Stimulated activated CD8-positive, alpha-beta memory T cell treated with anti-CD3 and anti-CD28 coated beads, Interleukin-4, amount 100 ng/mL, for 24 hours (primary cell): ENCODE data around the gene SLC12A7.
"Not testable (repeated sequence)": the region's sequence is repeated elsewhere in the genome, so short reads cannot be mapped to it uniquely, and the experiment has no call there.

Experiments
- DNase-seq: peaks from one replicate; pipeline ENCODE4 v3.0.0-alpha.2; 2020; ENCODE audit warnings: low read depth

The SLC12A7 gene

DNA sequence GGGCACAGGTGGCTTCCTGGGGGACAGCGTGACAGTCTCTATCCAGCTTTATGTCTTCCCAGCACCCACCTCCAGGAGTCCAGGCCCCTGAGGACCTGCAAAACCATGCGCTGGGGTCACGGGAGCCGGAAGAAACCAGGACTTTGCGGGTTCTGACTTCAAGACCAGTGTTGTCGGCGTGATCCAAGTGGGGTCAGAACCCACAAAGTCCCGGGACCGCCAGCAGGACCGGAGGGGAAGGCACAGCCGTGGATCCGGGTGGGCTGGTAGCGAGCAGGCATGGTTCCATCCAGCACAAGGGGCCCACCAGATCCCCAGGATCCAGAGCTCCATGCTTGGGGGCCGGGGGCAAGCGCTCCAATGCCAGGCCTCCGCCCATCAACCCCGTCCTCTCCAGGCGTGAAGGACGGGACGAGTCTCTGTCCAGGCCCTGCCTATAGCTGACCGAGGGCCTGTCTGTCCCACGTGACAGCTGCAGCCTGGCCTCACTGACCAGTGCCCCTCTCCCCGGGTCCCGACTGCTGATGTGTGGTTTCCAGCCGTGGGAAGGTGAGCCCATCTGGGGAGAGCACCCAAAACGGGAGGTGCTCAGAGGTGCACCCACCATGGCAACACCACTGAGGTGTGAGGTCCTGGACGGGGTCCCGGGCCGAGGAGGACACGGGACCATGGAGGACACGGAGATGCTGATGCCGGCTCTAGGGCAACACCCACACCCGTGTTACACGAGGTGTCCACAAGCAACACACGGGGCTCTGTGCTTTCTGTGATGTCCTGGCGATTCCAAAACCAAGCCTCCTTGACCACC is 48.9 kb downstream of the SLC12A7 start:
- no peak for DNase-seq

- DNase-seq = no peak
These were observed 49.9 kb downstream of the SLC12A7 start for GRCh38 chr5:1061916-1062315.

GRCh38 chr5:1061292-1061691 is 50.6 kb downstream of the SLC12A7 start:
- DNase-seq = not testable (repeated sequence)

DNA sequence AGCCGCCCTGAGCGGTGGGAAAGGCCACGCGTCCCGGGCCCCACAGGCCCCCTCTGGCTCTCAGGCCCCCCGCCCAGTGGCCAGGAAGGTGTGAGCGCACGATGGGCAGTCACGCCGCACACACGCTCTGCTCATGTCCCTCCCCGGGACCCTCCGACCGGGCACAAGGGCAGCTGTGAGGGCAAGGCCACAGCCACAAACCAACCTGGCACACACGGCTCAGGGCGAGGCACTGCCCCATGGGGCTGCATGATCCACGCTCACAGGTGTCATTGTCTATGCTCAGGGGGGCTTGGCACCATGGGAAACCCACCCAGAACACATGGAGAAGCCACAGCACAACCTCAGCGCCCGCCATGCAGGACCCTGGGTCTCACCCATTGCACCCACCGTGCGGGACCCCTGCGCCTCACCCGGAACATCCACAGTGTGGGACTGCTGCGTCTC is 51.3 kb downstream of the SLC12A7 start:
- DNase-seq = no peak

- no peak for DNase-seq
These were observed 52.0 kb downstream of the SLC12A7 start for GRCh38 chr5:1059884-1060263.

- DNase-seq = no peak
These were observed 52.6 kb downstream of the SLC12A7 start for GRCh38 chr5:1058988-1059883.

DNA sequence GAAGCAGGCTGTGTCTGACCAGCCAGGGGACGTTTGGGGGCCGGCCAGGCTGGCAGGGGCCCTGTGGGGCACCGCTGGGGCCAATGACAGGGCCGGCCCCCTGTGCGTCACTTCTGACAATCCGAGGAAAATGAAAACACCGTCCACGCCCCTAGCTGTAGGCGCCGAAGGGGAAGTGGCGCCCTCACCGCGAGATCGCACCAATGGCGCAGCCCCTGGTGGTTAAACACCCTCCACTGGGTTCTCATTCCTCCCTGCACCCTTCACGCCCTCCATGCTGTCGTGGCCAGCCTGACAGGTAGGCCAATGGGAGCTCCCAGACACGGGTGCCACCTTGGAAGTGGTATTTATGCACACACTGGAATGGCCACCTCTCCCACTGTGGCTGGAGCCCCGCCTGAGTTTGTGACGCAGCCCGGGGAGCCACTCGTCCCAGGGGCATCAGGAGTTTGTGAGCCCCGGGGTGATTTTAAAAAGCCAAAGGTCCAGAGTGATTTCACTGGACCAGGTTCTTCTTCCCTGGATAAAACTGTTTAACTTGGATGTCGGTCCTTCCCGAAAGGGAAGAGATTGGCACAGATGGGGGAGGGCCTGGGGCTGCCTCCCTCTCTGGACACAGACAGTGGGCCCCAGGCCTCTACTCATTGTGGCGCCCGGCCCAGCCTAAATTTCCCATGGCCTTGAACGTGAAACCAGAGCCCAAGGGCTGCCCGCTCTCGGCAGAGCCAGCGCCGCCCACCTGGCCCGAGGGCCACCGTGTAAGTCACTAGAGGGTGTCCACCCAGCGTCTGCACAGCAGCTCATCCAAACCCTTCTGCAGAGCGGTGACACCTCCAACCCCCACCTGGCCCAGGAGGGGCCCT is 53.5 kb downstream of the SLC12A7 start:
- no peak for DNase-seq

DNA sequence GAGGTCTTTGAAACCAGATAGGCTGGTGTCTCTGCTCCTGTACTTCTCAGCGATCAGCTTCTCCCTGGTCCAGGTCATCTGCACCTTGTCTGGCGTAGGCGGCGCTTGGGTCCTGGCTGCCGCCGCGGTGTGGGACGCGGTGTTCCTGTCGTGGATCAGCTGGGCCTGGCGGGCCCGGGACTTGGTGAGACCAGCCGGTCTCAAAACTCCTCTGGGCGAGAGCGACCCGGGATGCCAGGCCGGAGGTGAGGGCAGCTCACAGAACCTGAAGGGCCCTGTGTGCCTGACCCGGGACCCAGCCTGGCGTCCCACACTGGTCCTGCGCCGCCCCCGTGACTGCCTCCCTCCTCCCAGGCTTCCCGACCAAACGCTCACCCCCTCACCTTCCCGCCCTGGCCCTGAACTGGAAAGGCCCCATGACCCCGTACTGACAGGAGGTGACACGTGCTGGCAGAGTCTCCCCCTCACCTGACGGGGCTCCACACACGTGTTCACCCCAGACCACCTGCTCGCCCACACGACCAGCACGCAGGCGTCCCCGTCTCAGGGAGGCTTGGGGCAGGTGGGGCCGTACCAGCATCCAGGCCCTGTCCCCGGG is 54.3 kb downstream of the SLC12A7 start:
- DNase-seq = no peak

- DNase-seq = no peak
These were observed 55.0 kb downstream of the SLC12A7 start for GRCh38 chr5:1056611-1057484.

DNA sequence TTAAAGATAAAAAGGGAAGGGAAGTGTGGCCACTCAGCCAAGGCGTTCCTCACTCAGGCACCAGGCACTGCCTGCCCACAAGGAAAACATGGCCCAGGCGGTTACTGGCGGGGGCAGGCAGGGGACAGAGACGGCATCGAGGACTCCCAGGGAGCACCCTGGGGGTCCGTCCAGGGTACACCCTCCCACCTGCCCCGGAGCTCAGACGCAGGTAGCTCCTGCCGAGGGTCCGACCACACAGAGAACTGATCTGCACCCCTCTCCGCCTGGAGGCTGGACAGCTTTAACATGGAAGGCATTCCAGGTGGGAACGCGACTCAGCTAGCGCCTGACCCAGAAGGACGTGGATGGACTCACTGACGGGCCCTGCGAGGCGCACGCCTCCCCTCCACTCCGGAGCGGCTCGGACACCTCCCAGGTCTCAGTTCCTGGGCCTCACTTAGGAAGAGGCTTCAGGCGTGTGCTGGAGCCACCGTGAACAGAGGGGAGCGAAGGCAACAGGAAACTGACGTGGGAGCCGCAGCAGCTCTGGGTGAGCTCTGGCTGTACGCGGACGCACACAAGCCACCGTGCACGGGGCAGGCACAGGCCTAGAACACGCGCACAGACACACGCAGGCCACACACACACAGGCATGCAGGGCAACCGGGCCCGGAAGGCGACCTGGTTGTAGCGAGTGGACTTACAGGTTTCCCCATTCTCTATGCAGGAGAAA is 55.8 kb downstream of the SLC12A7 start:
- no peak for DNase-seq

- DNase-seq = no peak
These were observed 56.8 kb downstream of the SLC12A7 start for GRCh38 chr5:1054799-1055775.

DNA sequence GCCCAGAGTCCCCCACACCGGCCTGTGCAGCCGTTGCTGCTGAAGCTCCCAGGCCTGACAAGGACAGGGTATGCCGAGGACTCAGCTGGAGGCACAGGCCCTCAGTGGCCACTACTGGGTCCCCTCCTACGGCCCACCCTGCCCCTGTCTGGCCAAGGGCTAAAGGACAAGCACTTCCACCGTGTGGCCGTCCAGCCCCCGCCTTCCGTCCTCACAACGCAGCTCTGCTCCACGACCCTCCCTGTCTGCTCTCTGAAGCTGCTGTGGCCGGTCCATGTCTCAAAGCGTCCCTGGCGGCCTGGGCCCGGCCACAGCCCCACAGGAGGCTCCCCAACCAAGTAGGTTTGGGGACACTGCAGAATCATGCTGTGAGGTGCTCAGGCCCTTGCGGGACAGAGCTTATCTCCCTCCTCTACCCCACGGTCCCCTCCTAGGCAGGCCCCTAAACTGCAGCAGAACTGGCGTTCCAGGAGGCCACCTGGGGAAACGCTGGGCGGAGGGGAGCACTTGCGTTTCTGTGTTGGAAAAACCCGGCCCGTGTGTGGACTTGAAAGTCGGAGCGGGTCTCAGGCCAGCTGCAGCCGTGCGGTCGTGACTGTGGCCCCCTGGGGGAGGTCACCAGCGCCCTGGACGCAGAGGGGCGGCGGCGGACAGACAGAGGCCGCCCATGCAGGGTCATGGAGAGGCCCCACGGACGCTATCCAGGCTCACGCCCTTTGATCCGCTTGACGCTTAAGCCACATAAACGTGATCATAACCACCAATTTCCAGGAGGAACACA is 57.7 kb downstream of the SLC12A7 start:
- no peak for DNase-seq

GRCh38 chr5:1053391-1054017 is 58.4 kb downstream of the SLC12A7 start:
- DNase-seq = no peak

DNA sequence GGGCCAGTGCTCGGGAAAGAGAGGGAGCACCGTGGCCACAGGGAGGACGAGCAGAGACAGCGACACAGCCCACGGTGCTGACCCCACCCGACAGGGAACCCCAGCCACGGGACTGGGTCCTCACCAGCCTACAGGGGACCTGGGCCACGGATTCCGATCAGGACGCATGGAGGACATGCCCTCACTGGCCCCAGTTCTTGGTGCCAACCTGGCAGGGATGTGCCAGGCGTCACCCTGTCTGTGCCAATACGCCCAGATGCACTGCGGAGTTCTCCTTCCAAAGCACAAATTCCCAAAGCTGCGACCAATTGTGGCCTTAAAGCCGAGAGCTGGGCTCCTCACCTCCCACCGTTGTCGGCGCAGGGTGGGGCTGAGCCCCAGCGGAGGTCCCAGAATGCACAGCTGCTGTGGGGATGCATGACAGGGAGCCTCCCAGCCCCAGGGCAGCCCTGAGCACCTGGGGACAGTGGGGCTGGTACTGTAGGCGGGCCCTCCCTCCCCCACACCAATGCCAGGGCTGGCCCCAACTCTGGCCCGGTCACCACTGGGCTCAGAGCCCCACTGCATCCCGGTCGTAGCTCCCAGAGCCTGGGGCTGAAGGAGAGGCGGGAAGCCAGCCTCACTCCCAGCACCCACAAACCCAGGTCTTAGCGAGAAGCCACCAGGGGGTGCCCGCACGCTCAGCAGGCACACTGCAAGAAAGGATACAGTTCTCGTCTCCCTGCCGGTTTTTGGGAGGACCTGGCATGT is 59.0 kb downstream of the SLC12A7 start:
- no peak for DNase-seq

GRCh38 chr5:1052076-1052475 is 59.8 kb downstream of the SLC12A7 start:
- no peak for DNase-seq

DNA sequence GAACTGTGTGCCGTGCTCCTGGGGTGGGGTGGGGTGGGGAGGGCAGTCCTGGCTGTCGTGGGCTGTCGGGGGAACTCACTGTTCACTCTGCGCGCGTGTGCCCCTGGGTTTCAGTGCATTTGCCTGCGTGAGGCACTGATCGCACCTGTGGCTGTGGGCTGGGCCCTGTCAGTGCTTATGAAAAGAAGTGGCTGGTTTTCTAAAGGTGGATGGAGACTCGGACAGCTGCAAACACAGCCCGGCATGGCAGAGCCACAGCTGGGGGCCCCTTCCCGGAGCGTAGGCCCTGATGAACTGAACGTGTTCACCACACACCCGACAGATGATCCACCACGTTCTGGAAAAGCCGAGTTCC is 60.5 kb downstream of the SLC12A7 start:
- no peak for DNase-seq
